Activated naive CD4-positive, alpha-beta T cell treated with anti-CD3 and anti-CD28 coated beads for 36 hours (primary cell): Measurements from ENCODE around the gene ZBTB7C. TPM values are rescaled to one million over a fixed set of nuclear protein-coding genes. Genes with fewer than 3 reads are reported as not detected.

ENCODE experiments used
- CTCF ChIA-PET: fragments of 350-600 bp; sonication (Branson Sonifier 250); formaldehyde crosslinking; loops from one replicate; lab custom pipeline; 2021; ENCODE audit warnings: antibody characterized with exemption; lab: Charles Lee
- DNase-seq: peaks from one replicate; pipeline ENCODE4 v3.0.0-alpha.2; 2020
- H3K27ac Mint-ChIP-seq: one replicate; pipeline ENCODE4 v1.8.0; 2021; ENCODE audit warnings: mild to moderate bottlenecking, mixed read lengths
- H3K27me3 Mint-ChIP-seq: one replicate; pipeline ENCODE4 v1.8.0; 2021; ENCODE audit warnings: low read depth, mixed read lengths
- H3K36me3 Mint-ChIP-seq: one replicate; pipeline ENCODE4 v1.8.0; 2021; ENCODE audit warnings: low read depth, mixed read lengths
- H3K4me1 Mint-ChIP-seq: one replicate; pipeline ENCODE4 v1.8.0; 2021; ENCODE audit warnings: low read depth, mixed read lengths
- H3K4me3 Mint-ChIP-seq: one replicate; pipeline ENCODE4 v1.8.0; 2021; ENCODE audit warnings: mild to moderate bottlenecking, moderate library complexity, mixed read lengths
- H3K9me3 Mint-ChIP-seq: one replicate; pipeline ENCODE4 v1.8.0; 2021; ENCODE audit warnings: mixed read lengths
- intact Hi-C: fragments of 100-400 bp; cut with micrococcal nuclease; formaldehyde crosslinking; loops from one replicate; pipeline ENCODE4 v1.15.1; 2023
- total RNA-seq, 2 experiments: library from RNA; stranded (reverse); gene quantifications; one replicate each; pipeline ENCODE4 v1.2.3, GENCODE V29; 2021

The ZBTB7C gene
- total RNA-seq, 2 experiments from 2014 or later, result not detected

DNA sequence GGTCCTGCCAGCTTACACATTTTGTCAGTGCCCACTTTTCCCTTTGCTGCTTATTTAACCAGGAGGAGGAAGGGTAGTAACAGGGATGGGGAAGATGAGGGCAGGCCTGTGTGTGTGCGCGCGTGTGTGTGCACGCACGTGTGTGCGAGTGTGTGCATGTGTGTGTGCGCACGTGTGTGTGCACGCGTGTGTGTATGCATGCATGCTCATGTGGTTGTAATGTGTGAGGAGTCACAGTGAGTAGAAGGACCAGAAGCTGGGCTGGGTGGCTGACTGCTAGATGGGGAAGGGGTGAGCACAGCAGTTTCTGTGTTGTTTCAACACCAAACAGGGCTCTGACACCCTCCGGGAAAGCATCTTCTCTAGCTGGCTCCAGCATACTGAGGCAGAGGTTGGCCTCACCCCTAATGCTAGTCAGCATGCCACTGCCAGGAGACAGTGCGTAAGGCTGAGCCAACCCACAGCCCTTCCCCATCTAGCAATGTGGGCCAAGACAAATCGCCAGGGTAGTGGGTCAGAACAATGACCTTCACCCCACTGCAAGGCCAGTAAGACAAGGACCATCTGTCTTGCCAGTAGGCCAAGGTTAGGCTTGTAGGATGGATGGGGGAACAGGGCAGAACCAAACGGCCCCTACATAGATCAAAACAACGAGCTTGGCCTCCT is 260.0 kb downstream of the ZBTB7C start:
- CTCF ChIA-PET, result no interaction called here
- Mint-ChIP-seq H3K9me3 (no peaks in the 10 kb centered on the region), H3K4me1 (no peaks in the 10 kb centered on the region), H3K27me3 (peaks cover 3% of the 10 kb centered on the region), H3K4me3 (no peak overlapping the region), H3K27ac (peak overlapping the region; percentile 66), H3K36me3 (no peaks in the 10 kb centered on the region)
- intact Hi-C loops, result no loop called here
- no peak for DNase-seq

GRCh38 chr18:48142994-48143393 is 266.2 kb downstream of the ZBTB7C start:
- Mint-ChIP-seq H3K4me3 (no peak overlapping the region), H3K27me3 (peaks cover 16% of the 10 kb centered on the region), H3K4me1 (no peaks in the 10 kb centered on the region), H3K27ac (no peak overlapping the region), H3K36me3 (no peaks in the 10 kb centered on the region), H3K9me3 (no peaks in the 10 kb centered on the region)
- intact Hi-C loops, result no loop called here
- CTCF ChIA-PET, result interaction anchor here (1.1 kb wide), 1 partner anchor 23 kb away, joined by 3 read pairs; no protein-coding TSS in a partner anchor
- no peak for DNase-seq

DNA sequence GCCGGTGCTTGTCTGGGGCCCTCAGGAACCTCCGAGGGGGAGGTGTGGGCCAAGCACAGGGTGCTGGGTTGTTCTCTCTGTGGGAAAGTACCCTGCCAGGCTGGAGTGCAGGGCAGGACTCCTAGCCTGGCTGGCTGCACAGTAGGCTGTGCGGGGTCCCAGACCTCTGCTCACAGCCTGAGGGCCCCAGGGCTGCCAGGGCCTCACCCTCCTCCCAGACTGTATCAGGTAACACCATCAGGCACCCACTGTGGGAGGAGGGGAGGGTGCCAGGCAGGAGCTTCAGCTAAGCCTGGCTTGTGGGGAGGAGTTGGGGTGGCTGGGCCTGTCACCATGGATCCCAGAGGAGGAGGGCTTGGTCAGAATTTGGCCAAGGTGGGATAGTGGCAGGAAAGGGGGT is 266.8 kb downstream of the ZBTB7C start:
- Mint-ChIP-seq H3K36me3 (no peaks in the 10 kb centered on the region), H3K27me3 (peaks cover 22% of the 10 kb centered on the region), H3K9me3 (no peaks in the 10 kb centered on the region), H3K27ac (no peak overlapping the region), H3K4me3 (no peak overlapping the region), H3K4me1 (peaks cover 4% of the 10 kb centered on the region)
- CTCF ChIA-PET, result interaction anchor here (1.1 kb wide), 1 partner anchor 23 kb away, joined by 3 read pairs; no protein-coding TSS in a partner anchor
- intact Hi-C loops, result no loop called here
- DNase-seq, result no peak

- CTCF ChIA-PET, result no interaction called here
- Mint-ChIP-seq H3K27ac (no peak overlapping the region), H3K27me3 (peaks cover 31% of the 10 kb centered on the region)
Observed at GRCh38 chr18:48140731-48141130, 268.5 kb downstream of the ZBTB7C start.

DNA sequence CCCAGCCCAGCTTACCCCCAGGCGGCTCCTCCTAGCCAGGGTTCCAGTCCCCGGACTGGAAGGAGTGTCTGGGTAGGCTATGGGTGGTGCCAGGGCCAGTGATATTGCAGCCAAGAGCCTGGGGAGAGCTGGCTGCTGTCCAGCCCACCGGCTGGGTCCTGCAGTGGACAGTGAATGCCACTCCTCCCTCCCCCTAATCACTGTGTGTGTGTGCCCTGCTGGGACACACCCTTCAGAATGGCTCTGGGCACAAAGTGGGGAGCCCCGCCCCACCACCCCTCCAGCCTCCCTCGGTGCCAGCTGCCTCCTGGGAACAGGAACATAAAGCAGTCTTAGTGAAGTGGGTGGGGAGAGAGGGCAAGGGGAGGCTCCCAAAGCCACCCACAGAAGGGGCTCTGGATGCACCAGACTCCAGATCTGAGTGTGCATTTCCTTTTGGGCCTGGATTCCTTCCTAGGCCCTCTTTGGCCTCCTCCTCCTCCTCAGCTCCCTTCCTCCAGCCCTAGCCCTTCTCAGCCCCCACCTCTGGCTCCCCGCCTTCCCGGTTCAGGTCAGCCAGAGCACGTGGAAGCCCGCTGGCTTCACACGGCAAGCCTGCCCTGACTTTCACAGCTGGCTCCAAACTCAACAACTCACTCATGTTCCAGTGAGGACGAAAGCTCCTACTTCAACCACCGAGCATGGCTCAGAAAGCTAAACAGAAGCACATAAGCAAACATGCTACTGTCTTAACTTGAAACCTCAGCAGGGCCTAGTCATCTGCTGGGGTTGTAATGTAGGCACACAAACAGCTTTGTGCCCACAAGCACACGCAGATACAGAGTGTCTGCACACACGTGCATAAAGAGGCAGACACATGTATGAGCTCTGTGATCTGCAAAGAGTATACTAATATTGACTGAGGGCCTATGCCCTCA is 269.5 kb downstream of the ZBTB7C start:
- H3K27ac Mint-ChIP-seq, result no peak overlapping the region
- CTCF ChIA-PET, result no interaction called here
- peaks cover 7% of the 10 kb centered on the region for H3K4me1 Mint-ChIP-seq
- no peak for DNase-seq
- H3K9me3 Mint-ChIP-seq, result no peaks in the 10 kb centered on the region
- H3K4me3 Mint-ChIP-seq, result no peak overlapping the region
- intact Hi-C loops, result no loop called here
- no peaks in the 10 kb centered on the region for H3K36me3 Mint-ChIP-seq
- H3K27me3 Mint-ChIP-seq, result peaks cover 39% of the 10 kb centered on the region

More at GRCh38 chr18:48140731-48141130, 268.5 kb downstream of the ZBTB7C start:
- Mint-ChIP-seq H3K9me3 (no peaks in the 10 kb centered on the region), H3K4me3 (no peak overlapping the region), H3K4me1 (peaks cover 7% of the 10 kb centered on the region), H3K36me3 (no peaks in the 10 kb centered on the region)
- intact Hi-C loops, result no loop called here
- no peak for DNase-seq

DNA sequence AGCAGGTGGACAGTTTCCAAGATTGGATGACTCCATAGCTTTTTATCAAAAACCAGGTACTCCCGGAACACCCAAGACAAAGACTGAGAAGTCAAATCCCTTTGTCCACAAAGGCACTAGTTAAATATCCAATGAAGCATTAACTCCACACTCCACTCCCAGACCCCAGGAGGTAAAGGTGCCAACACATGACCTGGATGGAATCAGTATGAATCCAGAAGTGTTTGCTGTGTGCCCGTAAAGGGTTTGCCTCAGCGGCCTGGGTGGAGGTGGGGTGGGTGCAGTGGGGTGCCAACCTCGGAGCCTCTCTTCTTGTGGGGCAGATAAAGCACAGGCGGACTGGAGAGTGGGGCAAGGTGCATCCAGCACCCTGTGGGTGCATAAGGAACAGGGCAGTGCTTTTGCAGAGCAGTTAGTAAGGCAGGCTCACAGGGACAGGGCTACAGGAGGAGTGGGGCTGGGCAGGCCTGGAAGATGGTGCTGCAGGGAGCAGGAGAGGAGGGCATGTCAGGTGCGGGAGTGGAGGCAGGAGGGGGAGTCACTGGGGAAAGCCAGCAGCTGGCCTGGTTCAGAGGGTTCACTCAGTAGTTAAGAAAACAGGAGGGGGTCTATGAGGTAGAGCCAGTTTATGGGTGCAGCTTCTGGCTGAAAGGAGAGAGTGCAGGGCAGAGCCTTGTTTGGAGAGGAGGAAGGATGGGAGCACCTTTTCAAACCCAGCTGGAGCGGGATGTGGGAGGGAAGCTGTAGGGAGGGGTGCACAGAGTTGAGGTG is 270.3 kb downstream of the ZBTB7C start:
- Mint-ChIP-seq H3K27ac (no peak overlapping the region), H3K27me3 (peaks cover 40% of the 10 kb centered on the region), H3K36me3 (no peaks in the 10 kb centered on the region), H3K4me1 (peaks cover 7% of the 10 kb centered on the region), H3K4me3 (no peak overlapping the region), H3K9me3 (no peaks in the 10 kb centered on the region)
- DNase-seq, result no peak
- CTCF ChIA-PET, result no interaction called here
- intact Hi-C loops, result no loop called here

GRCh38 chr18:48138210-48138609 is 271.0 kb downstream of the ZBTB7C start:
- intact Hi-C loops, result no loop called here
- Mint-ChIP-seq H3K4me1 (peaks cover 7% of the 10 kb centered on the region), H3K27me3 (peaks cover 40% of the 10 kb centered on the region), H3K9me3 (no peaks in the 10 kb centered on the region), H3K4me3 (no peak overlapping the region), H3K27ac (no peak overlapping the region), H3K36me3 (no peaks in the 10 kb centered on the region)
- CTCF ChIA-PET, result no interaction called here
- DNase-seq, result no peak

GRCh38 chr18:48137374-48138081 is 271.7 kb downstream of the ZBTB7C start:
- Mint-ChIP-seq H3K27me3 (peaks cover 38% of the 10 kb centered on the region), H3K4me3 (peak overlapping the region; percentile 24), H3K27ac (no peak overlapping the region), H3K9me3 (no peaks in the 10 kb centered on the region), H3K36me3 (no peaks in the 10 kb centered on the region), H3K4me1 (peaks cover 7% of the 10 kb centered on the region)
- CTCF ChIA-PET, result no interaction called here
- intact Hi-C loops, result no loop called here
- DNase-seq, result no peak

DNA sequence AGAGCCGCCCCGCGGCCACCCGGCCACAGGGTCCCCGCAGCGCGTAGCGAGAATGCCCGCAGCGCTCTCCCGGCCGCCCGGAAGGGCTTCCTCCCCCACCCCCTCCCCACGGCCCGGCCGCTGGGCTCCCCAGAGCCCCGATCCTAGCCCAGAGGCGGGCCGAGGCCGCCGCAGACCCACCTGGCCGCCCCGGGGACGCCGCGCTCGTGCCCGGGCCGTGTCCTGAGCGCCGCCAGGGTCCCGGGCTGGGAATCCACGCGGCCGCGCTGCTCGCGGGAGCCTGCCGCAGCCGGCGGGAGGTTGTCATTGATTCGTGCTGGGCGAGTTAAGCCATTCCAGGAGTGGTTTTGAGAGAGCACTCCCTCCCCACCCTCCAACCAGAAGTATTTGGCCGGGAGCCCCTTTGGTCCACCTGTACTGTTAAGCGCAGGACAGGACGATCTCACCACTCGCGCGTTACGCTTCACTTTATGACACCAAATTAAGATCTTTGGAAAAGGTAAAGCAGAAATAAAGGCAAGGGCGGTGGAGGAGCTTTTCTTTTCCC is 272.3 kb downstream of the ZBTB7C start:
- H3K4me3 Mint-ChIP-seq, result peak overlapping the region; percentile 24
- intact Hi-C loops, result no loop called here

DNA sequence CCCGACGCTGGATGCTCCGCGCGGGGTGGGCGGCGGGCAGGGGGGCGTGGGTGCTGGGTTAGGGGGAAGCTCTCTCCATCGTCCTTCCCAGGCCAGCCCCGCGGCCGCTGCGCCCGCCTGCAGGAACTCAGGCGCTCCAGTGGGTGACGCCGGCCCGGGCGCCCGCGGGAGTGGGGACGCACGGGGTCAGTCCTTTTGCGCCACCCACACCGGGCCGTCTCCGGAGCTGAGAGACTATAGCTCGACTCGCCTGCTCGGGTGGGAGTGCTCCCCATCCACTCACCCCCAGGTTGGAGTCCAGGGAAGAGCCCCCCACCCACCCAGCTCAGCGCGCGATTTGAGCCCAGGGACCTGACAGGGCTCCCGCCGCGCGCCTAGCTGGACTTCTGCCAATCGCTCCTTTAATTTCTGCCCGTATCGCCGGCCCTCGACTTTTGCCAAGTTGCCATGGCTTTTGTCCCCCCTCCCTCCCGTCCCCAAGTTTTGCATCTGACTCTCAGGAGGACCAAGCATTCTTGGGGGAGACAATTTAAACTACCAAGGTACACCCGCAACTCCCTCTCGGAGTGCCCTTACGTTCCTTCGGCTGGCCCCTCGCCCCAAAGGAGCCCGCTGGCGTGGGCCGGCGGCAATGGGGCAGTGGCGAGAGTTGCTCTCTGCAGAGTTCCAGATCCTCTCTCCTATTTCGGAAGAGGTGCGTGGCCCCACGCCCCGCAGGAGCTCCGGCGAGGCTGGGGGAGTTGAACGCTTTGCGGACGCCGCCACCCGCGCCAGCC is 272.9 kb downstream of the ZBTB7C start:
- Mint-ChIP-seq H3K4me3 (no peak overlapping the region), H3K9me3 (no peaks in the 10 kb centered on the region), H3K36me3 (no peaks in the 10 kb centered on the region), H3K4me1 (peaks cover 7% of the 10 kb centered on the region), H3K27ac (no peak overlapping the region), H3K27me3 (peaks cover 36% of the 10 kb centered on the region)
- no peak for DNase-seq
- CTCF ChIA-PET, result no interaction called here
- intact Hi-C loops, result no loop called here

More for the DNA sequence above, 272.3 kb downstream of the ZBTB7C start:
- Mint-ChIP-seq H3K36me3 (no peaks in the 10 kb centered on the region), H3K27me3 (peaks cover 38% of the 10 kb centered on the region), H3K4me1 (peaks cover 7% of the 10 kb centered on the region), H3K9me3 (no peaks in the 10 kb centered on the region), H3K27ac (no peak overlapping the region)
- DNase-seq, result no peak
- CTCF ChIA-PET, result no interaction called here

GRCh38 chr18:48135436-48135966 is 273.7 kb downstream of the ZBTB7C start:
- Mint-ChIP-seq H3K36me3 (no peaks in the 10 kb centered on the region), H3K27me3 (peaks cover 35% of the 10 kb centered on the region), H3K4me3 (no peak overlapping the region), H3K27ac (no peak overlapping the region), H3K4me1 (peaks cover 7% of the 10 kb centered on the region), H3K9me3 (no peaks in the 10 kb centered on the region)
- CTCF ChIA-PET, result no interaction called here
- intact Hi-C loops, result no loop called here
- no peak for DNase-seq
